Left renal pelvis (tissue), 4 donors: ENCODE data around the gene CNTN5. TPM values are rescaled to one million over a fixed set of nuclear protein-coding genes. Genes with fewer than 3 reads are reported as not detected.

Source experiments
- DNase-seq, 4 donors: peaks; one replicate each; pipeline ENCODE4 v3.0.0-alpha.2; 2013; ENCODE audit warnings: low read depth in 4 of 4, low spot score in 3 of 4
- polyA plus RNA-seq, 4 donors: library from polyadenylated mRNA; unstranded; fragments of 120-200 nt; gene quantifications; one replicate each; pipeline ENCODE4 v1.2.1, GENCODE V29; 2013; ENCODE audit not compliant: insufficient read length in 4 of 4

CNTN5 gene
- polyA plus RNA-seq, 4 donors, result 21.2 to 123 (median 24.6) TPM

DNA sequence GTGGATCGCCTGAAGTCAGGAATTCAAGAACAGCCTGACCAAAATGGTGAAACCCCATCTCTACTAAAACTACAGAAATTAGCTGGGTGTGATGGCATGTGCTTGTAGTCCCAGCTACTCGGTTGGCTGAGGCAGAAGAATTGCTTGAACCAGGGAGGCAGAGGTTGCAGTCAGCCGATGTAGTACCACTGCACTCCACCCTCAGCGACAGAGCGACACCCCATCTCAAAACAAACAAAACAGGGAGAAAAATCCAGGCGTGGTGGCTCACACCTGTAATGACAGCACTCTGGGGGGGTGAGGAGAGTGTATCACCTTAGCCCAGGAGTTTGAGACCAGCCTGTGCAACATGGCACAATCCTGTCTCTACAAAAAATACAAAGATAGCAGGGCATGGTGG lies 864.0 kb downstream of the CNTN5 start:
- no peak for DNase-seq

DNA sequence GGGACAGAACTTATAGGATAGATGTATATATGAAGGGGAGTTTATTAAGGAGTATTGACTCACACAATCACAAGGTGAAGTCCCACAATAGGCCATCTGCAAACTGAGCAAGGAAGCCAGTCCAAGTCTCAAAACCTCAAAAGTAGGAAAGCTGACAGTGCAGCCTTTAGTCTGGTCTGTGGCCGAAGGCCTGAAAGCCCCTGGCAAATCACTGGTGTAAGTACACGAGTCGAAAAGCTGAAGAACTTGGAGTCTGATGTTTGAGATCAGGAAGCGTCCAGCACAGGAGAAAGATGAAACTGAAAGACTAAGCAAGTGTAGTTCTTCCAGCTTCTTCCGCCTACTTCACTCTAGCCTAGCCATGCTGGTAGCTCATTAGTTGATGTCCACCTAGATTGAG lies 866.7 kb downstream of the CNTN5 start:
- no peak for DNase-seq

DNA sequence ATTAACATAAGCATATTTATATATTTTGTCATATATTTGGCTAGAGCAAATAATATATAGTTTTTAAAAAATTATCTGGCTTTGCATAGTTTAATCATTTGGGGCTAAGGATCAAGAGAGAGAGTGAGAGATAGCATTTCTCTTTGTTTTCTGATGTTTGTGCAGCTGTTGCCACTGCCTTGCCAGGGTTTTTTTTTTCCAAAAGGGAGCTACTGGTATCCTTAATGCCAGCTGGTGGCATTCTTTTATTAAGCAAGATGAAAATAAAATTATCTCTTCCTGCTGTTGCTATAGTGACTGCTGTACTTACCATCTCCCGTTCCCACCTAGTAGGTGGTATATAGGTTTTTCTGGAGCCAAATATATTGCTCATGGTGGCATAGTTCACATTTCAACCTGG lies 873.1 kb downstream of the CNTN5 start:
- DNase-seq, result no peak

DNA sequence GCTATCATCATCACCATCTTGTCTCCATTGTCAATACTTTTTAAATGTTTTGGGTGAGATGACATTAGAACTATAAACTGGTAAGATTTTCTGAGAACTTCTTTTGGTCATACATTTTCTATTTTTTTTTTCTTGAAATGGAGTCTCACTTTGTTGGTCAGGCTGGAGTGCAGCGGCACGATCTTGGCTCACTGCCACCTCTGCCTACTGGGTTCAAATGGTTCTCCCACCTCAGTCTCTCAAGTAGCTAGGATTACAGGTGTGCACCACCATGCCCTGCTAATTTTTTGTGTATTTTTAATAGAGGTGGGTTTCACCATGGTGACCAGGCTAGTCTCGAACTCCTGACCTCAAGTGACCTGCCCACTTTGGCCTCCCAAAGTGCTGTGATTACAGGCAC lies 880.4 kb downstream of the CNTN5 start:
- DNase-seq, result no peak

DNA sequence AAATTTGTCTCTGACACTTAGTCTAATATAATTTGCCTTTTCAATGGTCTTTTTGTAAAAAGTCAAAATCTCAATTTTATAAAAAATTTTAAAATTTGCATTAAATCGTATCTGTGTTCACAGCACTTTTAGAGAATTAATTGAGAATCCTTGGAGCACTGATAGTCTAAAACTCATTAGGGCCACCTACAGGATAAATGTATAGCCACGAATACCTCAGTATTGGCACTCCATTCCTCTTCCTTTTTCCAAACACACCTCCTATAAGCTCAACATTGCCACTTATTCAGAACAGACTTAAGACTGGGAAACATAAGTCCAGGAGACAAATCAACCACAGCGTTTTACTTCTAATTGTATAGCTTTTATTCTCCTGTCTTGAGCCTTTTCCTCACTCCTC lies 890.4 kb downstream of the CNTN5 start:
- no peak for DNase-seq

DNA sequence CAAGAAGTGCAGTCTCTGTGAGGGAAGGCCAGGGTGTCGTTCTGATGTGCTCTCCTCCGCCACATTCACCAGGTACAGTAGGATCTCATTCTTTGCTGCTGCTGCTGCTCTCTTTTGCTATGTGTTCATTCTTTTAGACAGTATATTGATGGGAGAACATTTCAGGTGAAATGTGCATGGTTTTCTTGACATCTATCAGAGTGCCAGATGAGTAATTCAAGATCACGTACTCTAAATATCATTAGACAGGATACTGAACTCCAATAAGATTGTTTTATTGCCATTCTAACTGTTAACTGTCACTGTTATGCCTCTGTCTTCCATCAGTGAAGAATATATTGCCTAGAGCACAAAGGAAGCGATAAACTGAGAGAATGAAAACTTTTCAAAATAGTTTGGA lies 895.3 kb downstream of the CNTN5 start:
- no peak for DNase-seq

DNA sequence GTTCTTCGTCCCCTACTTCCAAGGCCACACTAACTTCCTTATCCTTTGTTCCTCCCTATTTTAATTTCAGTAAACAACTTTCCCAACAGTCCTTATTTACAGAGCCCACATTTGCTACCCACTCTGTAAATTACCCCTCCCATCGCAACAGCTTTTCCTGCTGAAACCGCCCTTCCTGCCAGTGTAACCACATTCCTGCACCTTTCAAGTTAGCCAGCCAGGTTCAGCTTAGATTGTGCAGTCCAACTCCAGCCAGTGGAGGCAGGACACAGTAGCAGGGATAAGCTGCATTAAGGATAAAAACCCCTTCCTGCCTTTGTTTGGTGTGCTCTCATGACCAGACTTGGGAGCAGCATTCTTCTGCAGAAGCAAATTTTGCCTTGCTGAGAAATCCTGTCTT lies 898.0 kb downstream of the CNTN5 start:
- no peak for DNase-seq

DNA sequence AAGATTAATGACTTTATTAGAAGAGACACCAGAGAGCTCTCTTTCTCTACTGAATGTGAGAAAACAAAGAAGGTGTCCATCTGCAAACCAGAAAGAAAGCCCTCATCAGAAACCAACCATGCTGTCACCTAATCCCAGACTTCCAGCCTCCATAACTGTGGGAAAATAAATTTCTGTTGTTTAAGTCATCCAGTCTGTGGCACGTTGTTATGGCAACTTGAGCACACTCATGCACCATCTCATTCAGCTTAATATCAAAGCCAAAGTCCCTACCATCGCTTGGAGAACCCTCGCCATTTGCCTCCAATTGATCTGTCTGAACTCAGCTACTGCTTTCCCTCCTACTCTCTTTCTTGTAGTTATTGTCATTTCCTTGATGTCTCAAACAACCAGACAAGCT lies 900.2 kb downstream of the CNTN5 start:
- no peak for DNase-seq

DNA sequence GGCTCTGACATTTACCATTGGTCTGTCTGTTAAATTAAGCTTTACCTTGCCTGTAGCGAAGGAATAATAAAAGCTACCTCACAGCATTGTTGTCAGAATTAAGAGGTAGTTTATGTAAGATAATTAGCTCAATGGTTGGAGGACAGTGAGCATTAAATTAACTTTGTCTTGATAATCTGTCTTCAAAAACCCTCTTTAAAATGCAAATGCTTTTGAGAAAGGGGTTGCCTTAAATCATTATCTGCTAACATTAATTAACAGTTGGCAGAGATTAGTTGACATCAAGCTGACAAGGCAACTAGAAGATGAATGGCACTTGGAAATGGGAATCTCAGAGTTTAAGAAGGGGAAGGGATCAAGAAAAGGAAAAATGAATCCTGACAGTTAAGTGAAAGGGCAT lies 905.2 kb downstream of the CNTN5 start:
- DNase-seq, result no peak

DNA sequence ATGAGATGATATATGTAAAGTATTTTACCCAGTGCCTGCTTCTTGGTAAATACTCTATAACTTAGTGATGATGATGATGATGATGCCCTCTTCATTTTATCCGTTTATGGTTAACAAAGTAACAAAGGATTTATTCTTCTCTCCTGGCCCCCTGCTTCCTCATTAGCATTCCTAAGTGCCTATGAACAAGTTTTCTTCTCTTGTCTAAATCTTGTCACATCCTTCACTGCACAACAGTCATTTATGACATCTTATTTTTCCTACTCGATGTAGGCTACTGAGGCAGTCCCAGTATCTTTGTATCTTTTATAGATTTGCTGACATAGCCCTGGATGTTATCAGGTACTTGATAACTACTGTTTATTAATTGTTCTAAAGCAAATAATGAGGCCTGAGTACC lies 911.9 kb downstream of the CNTN5 start:
- DNase-seq, result no peak

DNA sequence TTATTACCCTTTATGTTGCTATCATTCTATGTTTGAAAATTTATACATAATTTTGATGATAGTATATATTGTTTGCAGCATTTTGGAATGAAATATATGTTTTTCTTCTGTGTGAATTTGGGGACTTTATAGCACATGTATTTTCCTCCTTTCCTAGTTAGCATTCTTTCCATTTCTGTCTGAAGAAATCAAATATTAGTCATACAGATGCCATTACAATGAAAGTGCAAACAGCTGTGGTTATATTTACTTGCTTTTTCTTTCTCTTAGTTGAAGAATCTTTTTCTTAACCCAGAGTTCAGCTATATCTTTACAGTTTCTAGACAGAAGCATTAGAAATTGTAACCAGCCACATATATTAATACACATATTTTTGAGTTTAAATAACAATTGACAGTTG lies 913.3 kb downstream of the CNTN5 start:
- DNase-seq, result no peak

DNA sequence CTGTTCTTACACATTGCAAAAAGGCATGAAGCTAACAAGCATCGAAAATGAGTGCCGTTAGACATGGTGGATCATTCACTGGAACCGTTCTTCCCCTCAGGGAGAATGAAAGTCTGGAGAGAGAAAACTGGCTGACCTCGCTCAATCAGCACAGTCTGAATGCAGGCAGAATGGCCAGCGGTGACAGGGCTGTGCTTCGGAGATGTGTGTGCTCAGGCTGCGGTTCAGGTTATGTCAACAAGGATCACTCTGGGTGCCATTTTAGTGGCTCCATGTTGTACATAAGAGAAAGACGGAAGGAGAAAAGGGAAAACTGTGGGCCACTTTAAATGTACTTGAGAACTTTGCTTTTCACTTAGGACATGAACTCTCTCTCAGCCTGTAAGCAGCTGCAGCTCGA lies 916.6 kb downstream of the CNTN5 start:
- DNase-seq, result no peak

DNA sequence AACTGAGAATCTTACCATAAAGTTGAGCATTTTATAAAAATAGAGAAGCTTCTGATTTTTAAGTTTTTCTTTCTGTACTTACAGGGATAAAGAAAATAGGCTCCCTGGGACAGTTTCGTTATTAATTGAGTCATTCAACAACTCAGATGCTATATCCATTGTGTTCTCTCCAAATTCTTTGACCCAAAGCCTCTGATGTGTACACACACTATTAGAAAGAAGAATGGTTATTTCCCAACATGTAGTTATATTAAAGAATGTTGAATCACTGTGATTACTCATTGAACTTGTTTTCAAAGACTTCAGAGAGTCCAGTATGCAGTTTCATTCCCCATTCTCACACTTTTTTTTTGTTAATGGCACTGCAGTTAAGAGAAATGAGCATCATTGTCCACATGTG lies 932.1 kb downstream of the CNTN5 start:
- no peak for DNase-seq

DNA sequence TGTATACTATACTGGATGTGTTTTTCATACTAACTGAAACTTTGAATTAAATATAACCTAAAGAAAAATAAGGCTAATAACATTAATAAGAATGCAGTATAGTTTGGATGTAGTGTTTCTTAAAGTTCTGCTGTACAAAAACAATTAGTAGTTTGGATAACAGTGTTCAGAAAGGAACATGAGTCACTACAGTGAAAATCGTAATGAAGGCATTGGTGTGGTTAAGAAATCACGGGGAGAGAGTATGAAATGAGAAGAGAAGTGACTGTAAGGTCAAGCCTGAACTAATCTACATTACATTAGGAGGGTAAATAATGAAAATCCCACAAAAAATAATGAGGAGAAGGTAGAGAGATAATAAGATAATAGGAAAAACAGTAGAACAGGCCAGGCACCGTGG lies 939.8 kb downstream of the CNTN5 start:
- DNase-seq, result no peak

DNA sequence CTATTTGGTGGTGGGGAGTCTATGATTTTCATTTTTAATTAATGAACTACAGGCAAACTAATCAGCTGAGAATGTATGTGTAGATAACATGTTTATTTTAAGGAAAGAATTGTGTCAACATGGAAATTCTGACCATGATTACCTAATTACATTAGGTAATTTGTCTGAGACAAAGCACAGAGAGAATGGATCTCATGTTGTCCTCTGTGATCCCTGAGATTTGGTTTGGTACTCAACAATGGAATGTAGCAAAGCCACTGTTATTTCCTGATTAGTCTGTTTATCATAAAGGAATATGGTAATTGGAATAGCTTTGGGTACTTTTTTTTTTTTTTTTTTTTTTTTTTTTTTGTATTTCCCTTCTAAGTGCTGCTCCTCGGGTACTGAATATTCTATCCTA lies 947.6 kb downstream of the CNTN5 start:
- DNase-seq, result no peak

DNA sequence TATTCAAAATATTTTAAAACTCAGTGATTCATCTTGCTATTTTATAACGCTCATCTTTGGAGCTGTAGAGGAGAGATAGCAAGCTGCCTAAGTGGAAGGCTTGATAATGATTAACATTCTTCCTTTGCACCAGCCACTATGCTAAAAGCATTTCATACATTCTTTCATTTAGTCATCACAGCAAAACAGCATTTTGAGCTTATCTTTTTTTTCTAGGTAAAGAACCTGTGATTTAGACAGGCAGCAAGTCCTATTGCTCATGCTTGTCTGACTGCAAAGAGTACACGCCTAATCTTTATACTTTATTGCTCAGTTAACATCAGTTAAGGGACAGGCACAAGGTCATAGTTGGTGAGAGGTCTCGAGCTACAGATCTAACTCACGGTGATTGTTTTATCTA lies 953.2 kb downstream of the CNTN5 start:
- DNase-seq, result no peak

DNA sequence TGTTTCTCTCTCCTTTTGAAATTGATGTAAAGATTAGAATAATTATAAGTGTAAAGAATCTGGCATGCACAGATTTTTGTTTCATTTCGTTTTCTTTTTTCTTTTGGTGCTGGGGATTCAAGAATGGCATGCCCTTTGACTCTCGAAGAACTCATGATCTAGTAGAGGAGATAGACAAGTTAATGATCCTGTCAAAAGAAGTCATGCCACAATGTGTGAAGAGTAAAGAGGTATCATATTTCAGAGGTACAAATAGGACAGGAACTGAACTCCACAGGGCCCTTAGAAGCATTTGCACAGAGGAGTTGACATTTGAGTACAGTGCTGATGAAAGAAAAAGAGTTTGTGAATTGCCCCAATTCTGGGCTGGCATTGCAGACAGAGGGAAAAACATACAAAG lies 958.3 kb downstream of the CNTN5 start:
- DNase-seq, result no peak

DNA sequence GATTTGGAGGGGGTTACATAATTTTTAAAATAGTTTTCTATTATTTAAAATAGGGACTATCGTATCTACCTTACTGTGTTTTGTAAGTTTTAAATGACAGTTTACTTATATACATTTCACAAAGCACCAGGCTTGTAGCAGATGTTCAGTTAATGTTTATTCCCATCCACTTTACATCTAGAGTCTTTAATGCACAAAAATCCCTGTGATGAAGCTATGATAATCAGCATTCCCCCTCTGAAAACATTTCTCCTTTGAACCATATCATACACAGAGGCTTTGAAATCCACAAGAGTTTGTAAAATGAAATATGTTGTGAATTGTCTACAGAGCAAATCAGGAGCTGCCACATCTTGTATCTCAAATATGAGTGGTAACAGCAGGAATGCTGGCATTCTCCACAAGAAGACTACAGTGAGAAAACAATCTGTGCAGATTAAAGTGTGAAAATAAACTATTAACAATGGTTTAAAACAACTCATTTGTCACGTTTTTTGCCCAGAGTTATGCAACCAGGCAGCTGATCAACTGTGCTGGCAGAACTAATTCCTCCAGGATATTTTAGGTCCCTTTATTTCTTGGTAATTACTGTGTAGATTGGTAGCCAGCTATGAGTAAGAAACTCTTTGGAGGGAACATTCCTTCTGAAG lies 967.2 kb downstream of the CNTN5 start:
- no peak for DNase-seq

DNA sequence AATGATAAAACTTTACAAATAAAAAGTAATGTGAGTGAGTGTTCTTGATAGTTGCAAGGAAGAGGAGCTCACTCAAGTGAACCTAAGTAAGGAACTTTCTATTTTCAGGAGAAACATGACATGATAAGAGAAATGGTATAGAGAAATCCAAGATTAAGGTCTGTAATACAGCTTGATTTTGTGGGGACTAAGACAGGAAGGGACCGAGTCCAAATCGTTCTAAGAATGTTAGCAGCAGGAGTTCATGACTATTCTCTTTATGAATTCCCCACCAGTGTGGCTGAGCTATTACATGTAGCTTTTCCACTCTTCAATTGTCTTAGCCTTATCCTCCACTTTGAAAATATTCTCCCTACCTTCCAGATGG lies 967.7 kb downstream of the CNTN5 start:
- no peak for DNase-seq

DNA sequence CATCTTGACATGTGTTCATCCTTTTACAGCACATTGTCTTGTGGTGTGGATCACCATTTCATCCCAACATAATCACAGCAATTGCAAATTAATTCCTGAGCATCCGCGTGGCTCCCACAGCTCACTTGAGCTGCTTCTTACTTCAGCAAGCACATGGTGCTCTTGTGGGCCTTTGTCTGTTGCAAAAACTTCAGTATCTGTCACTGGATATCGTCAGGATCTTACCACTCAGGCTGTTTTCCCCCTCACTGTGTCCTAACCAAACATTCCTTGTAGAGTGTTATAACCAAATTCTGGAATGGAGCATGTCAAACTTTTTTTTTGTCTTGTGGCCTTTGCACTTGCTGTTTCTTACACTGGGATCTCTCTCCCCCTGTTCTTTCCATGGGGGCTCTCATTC lies 983.2 kb downstream of the CNTN5 start:
- no peak for DNase-seq

DNA sequence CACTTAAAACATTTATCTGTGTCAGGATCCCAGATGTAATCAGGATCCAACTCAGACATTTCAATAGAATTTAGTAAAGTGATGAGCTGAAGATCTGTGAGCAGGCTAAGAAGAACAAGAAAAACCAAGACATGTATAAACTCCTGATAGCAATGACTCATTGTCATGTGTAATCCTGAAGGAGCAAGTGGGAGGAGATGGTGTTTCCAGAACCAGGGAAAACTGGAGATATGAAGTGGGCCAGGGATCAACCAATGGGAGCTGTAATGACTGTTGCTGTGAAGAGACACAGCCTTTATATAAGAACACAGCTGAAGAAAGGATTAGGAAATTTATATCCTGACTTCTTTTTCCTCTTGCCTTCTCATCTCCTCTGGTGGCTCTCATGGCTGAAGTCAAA lies 983.8 kb downstream of the CNTN5 start:
- no peak for DNase-seq

DNA sequence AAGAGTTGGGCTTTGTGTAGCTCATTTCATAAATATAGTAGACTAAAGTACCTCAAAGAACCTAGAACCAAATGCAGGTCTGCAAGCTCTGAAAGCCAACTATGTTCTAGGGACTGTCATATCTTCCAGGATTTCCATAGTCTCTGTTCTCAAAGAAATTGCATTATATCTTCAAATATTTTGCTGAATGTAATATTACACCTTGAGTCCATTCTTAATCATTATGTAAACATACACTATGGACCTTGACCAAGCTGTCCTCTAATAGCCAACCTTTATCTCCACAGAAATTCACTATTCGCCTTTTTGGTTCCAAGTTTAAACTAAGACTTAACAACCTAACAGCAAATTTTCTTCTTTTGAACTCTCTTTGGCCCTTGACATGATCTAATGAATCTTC lies 987.7 kb downstream of the CNTN5 start:
- no peak for DNase-seq

DNA sequence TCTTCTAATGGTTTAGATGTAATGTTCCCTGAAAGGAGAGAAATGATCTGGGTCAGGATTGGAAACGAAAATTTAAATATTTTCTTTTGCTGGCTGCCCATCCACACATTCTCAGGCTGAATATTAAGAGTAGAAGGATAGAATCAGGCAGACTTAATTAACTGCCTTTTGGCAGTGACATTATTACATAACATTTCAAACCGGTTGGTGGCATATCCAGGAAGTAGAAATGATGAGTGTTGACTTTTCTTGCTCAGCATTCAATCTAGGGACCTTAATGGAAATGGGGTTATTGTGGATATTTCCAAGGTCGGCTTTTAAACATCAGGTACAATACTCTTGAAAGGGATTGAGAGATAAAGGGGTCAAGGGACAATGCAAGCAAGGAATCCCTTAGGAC lies 989.0 kb downstream of the CNTN5 start:
- no peak for DNase-seq

DNA sequence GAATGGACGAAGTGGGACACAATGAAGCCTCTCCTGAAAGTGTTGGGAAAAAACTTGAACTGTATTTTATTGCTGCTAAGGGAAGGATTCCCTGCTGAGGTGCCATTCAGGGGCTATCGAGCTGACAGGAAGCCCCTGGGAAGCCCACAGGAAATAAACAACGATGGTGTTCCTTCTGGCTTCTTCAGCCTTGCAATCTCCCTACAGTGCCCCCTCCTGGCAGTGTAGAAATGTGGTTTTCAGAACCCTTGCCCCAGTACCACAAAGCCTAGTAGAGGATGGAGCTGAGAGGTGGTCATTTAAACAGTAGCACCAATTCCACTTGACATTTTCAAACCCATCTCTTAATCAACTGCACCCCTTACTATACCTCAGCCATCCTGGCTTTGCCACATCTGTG lies 989.6 kb downstream of the CNTN5 start:
- no peak for DNase-seq
